K562 (cell line): ENCODE results near the gene ZMIZ1. TPM values are rescaled to one million over a fixed set of nuclear protein-coding genes. Genes with fewer than 3 reads are reported as not detected.

Source experiments
- ATAC-seq: fragments of 200-7000 bp; cut with Tn5 transposase; 3 replicates; pipeline ENCODE4 v1.9.1; 2020; ENCODE audit warnings: moderate library complexity
- BruUV-seq: library from RNA; stranded (reverse); fragments of 400-500 nt; replicated peaks from 2 replicates; lab custom pipeline; 2021; lab: Mats Ljungman, UMichigan
- CTCF ChIA-PET: fragments of 300-600 bp; formaldehyde crosslinking; extraction: SDS; loops from one replicate; lab custom pipeline; 2021; ENCODE audit warnings: low intra/inter-chr PET ratio; lab: Yijun Ruan, JAX
- POLR2A ChIA-PET: fragments of 300-600, 350-650 bp; sonication (Branson Sonifier 250); formaldehyde crosslinking; extraction: SDS; loops from one replicate; lab custom pipeline; 2021; ENCODE audit warnings: antibody characterized with exemption, inconsistent platforms; lab: Yijun Ruan, JAX
- DNase-seq, 4 experiments: peaks; one replicate each; pipeline versions ENCODE4 v3.0.0 to v3.0.0-alpha.2; 2011 to 2018; ENCODE audit warnings: low spot score in 3 of 4, mixed read lengths in 3 of 4; ENCODE audit errors: extremely low read depth in 1 of 4
- FAIRE-seq: peaks from 2 replicates; lab custom pipeline; 2011; peaks lifted over from hg19 to GRCh38; lab: Jason Lieb, UNC
- H2AFZ ChIP-seq: 2 replicates; pipeline ENCODE4 v1.6.0; 2011; ENCODE audit warnings: low read depth, low read length, control low read depth, inconsistent platforms
- H3K27ac ChIP-seq: fragments of 200-600 bp; 3 replicates; pipeline ENCODE4 v1.8.0; 2011; ENCODE audit warnings: low read depth, mild to moderate bottlenecking, control low read depth, inconsistent platforms, low read length, moderate library complexity, mixed read lengths; ENCODE audit errors: extremely low read depth
- H3K27me3 ChIP-seq, 2 experiments: fragments of 300-600 bp in 1 of 2; 2 replicates in 1 of 2; 3 replicates in 1 of 2; pipeline versions ENCODE4 v1.6.0 to v1.8.0; 2011; ENCODE audit warnings: inconsistent platforms in 2 of 2, low read length in 2 of 2, mild to moderate bottlenecking in 1 of 2, mixed read lengths in 1 of 2, moderate library complexity in 1 of 2; ENCODE audit not compliant: control insufficient read depth in 2 of 2, insufficient read depth in 2 of 2
- H3K36me3 ChIP-seq: fragments of 300-600 bp; 3 replicates; pipeline ENCODE4 v1.8.0; 2011; ENCODE audit warnings: mild to moderate bottlenecking, low read length, inconsistent platforms; ENCODE audit not compliant: control insufficient read depth, insufficient read depth
- H3K4me1 ChIP-seq, 2 experiments: fragments of 200-600 bp in 1 of 2; replicated peaks in 1 of 2; 2 replicates in 1 of 2; 3 replicates in 1 of 2; pipeline versions ENCODE4 v1.5.1 to v1.8.0; 2011; ENCODE audit warnings: inconsistent platforms in 2 of 2, low read length in 2 of 2, mild to moderate bottlenecking in 1 of 2, mixed read lengths in 1 of 2, moderate library complexity in 1 of 2; ENCODE audit not compliant: control insufficient read depth in 2 of 2, insufficient read depth in 2 of 2
- H3K4me2 ChIP-seq: 2 replicates; pipeline ENCODE4 v1.6.1; 2011; ENCODE audit warnings: low read length, control low read depth, inconsistent platforms, mixed read lengths; ENCODE audit not compliant: insufficient read depth
- H3K4me3 ChIP-seq: fragments of 200-600 bp; sonication (generic), shearing (Covaris generic); 2 replicates; pipeline ENCODE4 v1.5.1; 2016; ENCODE audit warnings: control low read depth, inconsistent platforms
- H3K79me2 ChIP-seq: fragments of 200-600 bp; 3 replicates; pipeline ENCODE4 v1.8.0; 2011; ENCODE audit warnings: low read length, inconsistent platforms; ENCODE audit not compliant: control insufficient read depth, insufficient read depth
- H3K9ac ChIP-seq, 2 experiments: 2 replicates each; pipeline versions ENCODE4 v1.6.0 to v1.6.1; 2011; ENCODE audit warnings: low read depth in 2 of 2, low read length in 2 of 2, control low read depth in 1 of 2, inconsistent platforms in 1 of 2, mild to moderate bottlenecking in 1 of 2, mixed read lengths in 1 of 2; ENCODE audit not compliant: insufficient read depth in 1 of 2
- H3K9me1 ChIP-seq: one replicate; pipeline ENCODE4 v1.6.0; 2011; ENCODE audit warnings: inconsistent platforms, mild to moderate bottlenecking, low read length, moderate library complexity; ENCODE audit not compliant: control insufficient read depth, insufficient read depth
- H3K9me3 ChIP-seq: replicated peaks from 2 replicates; pipeline ENCODE4 v1.5.1; 2011; ENCODE audit warnings: low read depth, low read length, inconsistent platforms; ENCODE audit not compliant: control insufficient read depth, insufficient read depth
- H4K20me1 ChIP-seq: replicated peaks from 2 replicates; pipeline ENCODE4 v1.6.1; 2011; ENCODE audit warnings: low read length, inconsistent platforms, mixed read lengths; ENCODE audit not compliant: control insufficient read depth, insufficient read depth
- ATF7 ChIP-seq: fragments of 450-650 bp; IDR thresholded peaks from 2 replicates; pipeline ENCODE4 v1.7.1; 2014; ENCODE audit warnings: mild to moderate bottlenecking, moderate library complexity
- FOS ChIP-seq: IDR thresholded peaks from 3 replicates; pipeline ENCODE4 v1.6.1; 2011; ENCODE audit not compliant: insufficient read length; ENCODE audit errors: extremely low read depth
- MYBL2 ChIP-seq, 2 experiments: fragments of 450-650 bp in 1 of 2; sonication (generic) in 1 of 2; formaldehyde crosslinking in 1 of 2; IDR thresholded peaks; 2 replicates each; pipeline versions ENCODE4 v1.6.1 to v1.8.1; 2017 to 2022; ENCODE audit warnings: borderline replicate concordance in 1 of 2, inconsistent platforms in 1 of 2, low read depth in 1 of 2, mild to moderate bottlenecking in 1 of 2, missing genetic modification reagents in 1 of 2, moderate library complexity in 1 of 2
- SNRNP70 ChIP-seq: fragments of 200-400 bp; formaldehyde crosslinking; optimal IDR thresholded peaks from 2 replicates; pipeline ENCODE3; 2017; ENCODE audit warnings: low read depth, low read length
- ZKSCAN3 ChIP-seq: fragments of 250-450 bp; sonication (Bioruptor Pico); IDR thresholded peaks from 2 replicates; pipeline ENCODE4 v1.4.0; 2020
- WGBS: fragments of 100-300 bp; shearing (Covaris generic); methylation state at CpG from one replicate; pipeline ENCODE4 v1.1.6; 2016; ENCODE audit warnings: low coverage, mixed read lengths; ENCODE audit not compliant: insufficient coverage; ENCODE audit errors: missing lambda C conversion rate; 5-methylcytosine and 5-hydroxymethylcytosine counted together
- in situ Hi-C: fragments of 300-500 bp; cut with MboI; formaldehyde crosslinking; loops from 4 replicates; pipeline ENCODE4 v1.15.0; 2018; ENCODE audit warnings: inconsistent platforms, mixed read lengths
- intact Hi-C: fragments of 100-400 bp; cut with micrococcal nuclease; formaldehyde crosslinking; loops from 2 replicates; pipeline ENCODE4 v1.14.2; 2022
- polyA plus RNA-seq, 8 experiments: library from polyadenylated mRNA; depleted of rRNA in 4 of 8; stranded (reverse) in 5 of 8; unstranded in 3 of 8; fragments of >200 nt; fragmentation: Nextera tagmentation in 2 of 8; fragmentation: Illumina TruSeq in 1 of 8; extraction: Ambion mirVana in 2 of 8; extraction: Trizol in 1 of 8; gene quantifications; 2 replicates each; pipeline versions ENCODE4 v1.2.1 to v1.2.3, GENCODE V29; 2011 to 2014; ENCODE audit warnings: inconsistent platforms in 1 of 8, missing spikeins in 1 of 8
- total RNA-seq, 7 experiments: library from RNA; depleted of rRNA in 6 of 7; stranded (reverse); fragments of >200 nt in 6 of 7; fragmentation: Illumina TruSeq in 2 of 7; extraction: Trizol in 2 of 7; gene quantifications; 2 replicates each; pipeline versions ENCODE4 v1.2.1 to v1.2.3, GENCODE V29; 2011 to 2021; ENCODE audit warnings: low replicate concordance in 1 of 7
- TF ChIP-seq, protein P1 (sequence below): sonication (generic); formaldehyde crosslinking; IDR thresholded peaks from 2 replicates; pipeline ENCODE4 v1.5.0; 2020; ENCODE audit warnings: missing genetic modification reagents
- TF ChIP-seq, protein P2 (sequence below): sonication (generic); formaldehyde crosslinking; IDR thresholded peaks from 2 replicates; pipeline ENCODE4 v1.9.0; 2022; ENCODE audit warnings: mild to moderate bottlenecking, missing genetic modification reagents
- TF ChIP-seq, protein P3 (sequence below), 2 experiments: fragments of 450-650 bp; formaldehyde crosslinking in 1 of 2; IDR thresholded peaks; 2 replicates each; pipeline versions ENCODE4 v1.4.0 to v1.6.1; 2014 to 2020; ENCODE audit warnings: mild to moderate bottlenecking in 2 of 2, borderline replicate concordance in 1 of 2, low read depth in 1 of 2

Gene ZMIZ1
- total and polyA plus RNA-seq, 9 of the 15 experiments (the other 6 are each of a cell fraction or from before 2014, with no cell fraction given), result 1.0 to 37.3 (median 4.3) TPM

DNA sequence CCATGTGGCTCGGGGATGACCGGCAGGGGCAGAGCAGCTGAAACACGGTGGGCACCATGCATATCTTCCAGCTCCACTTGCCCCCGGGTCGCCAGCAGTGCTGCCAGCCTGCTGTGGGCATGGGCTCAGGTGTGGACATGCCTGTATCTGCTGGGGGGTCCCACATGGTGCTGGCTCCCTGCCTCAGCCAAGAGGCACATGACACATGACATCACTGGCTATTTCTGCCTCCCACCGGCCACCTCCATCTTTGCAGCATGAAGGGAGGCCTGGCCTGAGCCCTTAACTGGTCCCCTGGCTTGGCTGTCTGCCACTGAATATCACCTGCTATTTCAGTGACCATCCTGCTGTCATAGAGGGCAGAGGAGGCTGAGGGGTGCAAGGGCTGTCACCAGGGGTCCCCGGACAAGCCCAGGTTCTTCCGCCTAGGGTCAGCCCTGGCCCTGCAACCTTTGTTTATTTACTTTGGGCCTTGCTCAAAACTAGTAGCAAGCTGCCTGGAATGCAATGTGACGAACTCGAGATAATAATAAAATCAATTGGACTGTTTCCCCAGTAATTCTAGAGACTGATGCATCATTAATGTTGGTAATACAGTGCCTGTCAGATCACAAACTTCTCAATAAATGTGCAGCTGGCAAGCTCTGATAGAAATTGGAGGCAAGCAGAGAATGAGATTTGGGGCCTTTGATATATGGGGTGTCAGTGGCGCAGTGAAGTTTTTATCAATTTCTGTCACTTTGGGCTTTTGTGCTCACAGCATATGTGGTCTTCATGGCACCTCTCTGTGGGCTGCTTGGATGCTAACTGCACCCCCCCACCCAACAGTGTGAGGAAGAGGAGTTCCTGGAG lies 28.5 kb downstream of the ZMIZ1 start:
- Histone ChIP-seq H4K20me1 (peaks cover 35% of the 10 kb centered on the region; the same call in 1 of the 2 replicates), H3K9me1 (no peaks in the 10 kb centered on the region), H3K27me3 (no peaks in the 10 kb centered on the region), H3K27ac (no peak overlapping the region), H3K4me1 (peaks cover 53 to 67% of the 10 kb centered on the region in 2 experiments), H2AFZ (no peak overlapping the region), H3K4me3 (no peak overlapping the region), H3K9me3 (no peaks in the 10 kb centered on the region), H3K4me2 (no peak overlapping the region), H3K36me3 (0 out of 3 replicates have a peak, but pooled peaks cover 3% of the 10 kb centered on the region), H3K9ac (peak overlapping the region in 1 of 2 experiments; percentile 82; a peak in 2 of 4 replicates), H3K79me2 (peaks cover 64% of the 10 kb centered on the region)
- intact Hi-C loops, result no loop called here
- ChIA-PET CTCF (no interaction called here), POLR2A (interaction anchor here (0.5 to 1.8 kb wide), 3 partner anchors 9 to 146 kb away, joined by 3 to 9 read pairs (median 3); no protein-coding TSS in a partner anchor)
- 78% methylated on average over 11 of the region's 11 CpGs for WGBS
- FAIRE-seq (no peak), ATAC-seq (no peak), DNase-seq (peak in 1 of 4 experiments; percentile 38)
- BruUV-seq, result no TSS peak
- in situ Hi-C loops, result loop anchor here (25.0 kb wide), 1 partner anchor 90 kb away; no protein-coding TSS in a partner anchor
- TF ChIP-seq ATF7 (peak; percentile 52; the same call in 1 of the 2 replicates), ZKSCAN3 (CRISPR knock-in tag) (no peak), FOS (no peak), SNRNP70 (no peak), MYBL2 (IDR thresholded peaks at IDR 0.05; ENCODE audit: low read depth) (no peak), MYBL2 (CRISPR knock-in tag; IDR thresholded peaks at IDR 0.05; ENCODE audit: borderline replicate concordance) (0 out of 2 replicates have a peak, but pooled peaks have one; percentile 36)
- TF ChIP-seq, protein P1, sequence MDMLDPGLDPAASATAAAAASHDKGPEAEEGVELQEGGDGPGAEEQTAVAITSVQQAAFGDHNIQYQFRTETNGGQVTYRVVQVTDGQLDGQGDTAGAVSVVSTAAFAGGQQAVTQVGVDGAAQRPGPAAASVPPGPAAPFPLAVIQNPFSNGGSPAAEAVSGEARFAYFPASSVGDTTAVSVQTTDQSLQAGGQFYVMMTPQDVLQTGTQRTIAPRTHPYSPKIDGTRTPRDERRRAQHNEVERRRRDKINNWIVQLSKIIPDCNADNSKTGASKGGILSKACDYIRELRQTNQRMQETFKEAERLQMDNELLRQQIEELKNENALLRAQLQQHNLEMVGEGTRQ (CRISPR knock-in tag), result peak; percentile 20; the same call in 1 of the 2 replicates
- TF ChIP-seq, protein P2, sequence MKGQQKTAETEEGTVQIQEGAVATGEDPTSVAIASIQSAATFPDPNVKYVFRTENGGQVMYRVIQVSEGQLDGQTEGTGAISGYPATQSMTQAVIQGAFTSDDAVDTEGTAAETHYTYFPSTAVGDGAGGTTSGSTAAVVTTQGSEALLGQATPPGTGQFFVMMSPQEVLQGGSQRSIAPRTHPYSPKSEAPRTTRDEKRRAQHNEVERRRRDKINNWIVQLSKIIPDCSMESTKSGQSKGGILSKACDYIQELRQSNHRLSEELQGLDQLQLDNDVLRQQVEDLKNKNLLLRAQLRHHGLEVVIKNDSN (CRISPR knock-in tag), result peak; percentile 59; the same call in 1 of the 2 replicates
- TF ChIP-seq, protein P3, sequence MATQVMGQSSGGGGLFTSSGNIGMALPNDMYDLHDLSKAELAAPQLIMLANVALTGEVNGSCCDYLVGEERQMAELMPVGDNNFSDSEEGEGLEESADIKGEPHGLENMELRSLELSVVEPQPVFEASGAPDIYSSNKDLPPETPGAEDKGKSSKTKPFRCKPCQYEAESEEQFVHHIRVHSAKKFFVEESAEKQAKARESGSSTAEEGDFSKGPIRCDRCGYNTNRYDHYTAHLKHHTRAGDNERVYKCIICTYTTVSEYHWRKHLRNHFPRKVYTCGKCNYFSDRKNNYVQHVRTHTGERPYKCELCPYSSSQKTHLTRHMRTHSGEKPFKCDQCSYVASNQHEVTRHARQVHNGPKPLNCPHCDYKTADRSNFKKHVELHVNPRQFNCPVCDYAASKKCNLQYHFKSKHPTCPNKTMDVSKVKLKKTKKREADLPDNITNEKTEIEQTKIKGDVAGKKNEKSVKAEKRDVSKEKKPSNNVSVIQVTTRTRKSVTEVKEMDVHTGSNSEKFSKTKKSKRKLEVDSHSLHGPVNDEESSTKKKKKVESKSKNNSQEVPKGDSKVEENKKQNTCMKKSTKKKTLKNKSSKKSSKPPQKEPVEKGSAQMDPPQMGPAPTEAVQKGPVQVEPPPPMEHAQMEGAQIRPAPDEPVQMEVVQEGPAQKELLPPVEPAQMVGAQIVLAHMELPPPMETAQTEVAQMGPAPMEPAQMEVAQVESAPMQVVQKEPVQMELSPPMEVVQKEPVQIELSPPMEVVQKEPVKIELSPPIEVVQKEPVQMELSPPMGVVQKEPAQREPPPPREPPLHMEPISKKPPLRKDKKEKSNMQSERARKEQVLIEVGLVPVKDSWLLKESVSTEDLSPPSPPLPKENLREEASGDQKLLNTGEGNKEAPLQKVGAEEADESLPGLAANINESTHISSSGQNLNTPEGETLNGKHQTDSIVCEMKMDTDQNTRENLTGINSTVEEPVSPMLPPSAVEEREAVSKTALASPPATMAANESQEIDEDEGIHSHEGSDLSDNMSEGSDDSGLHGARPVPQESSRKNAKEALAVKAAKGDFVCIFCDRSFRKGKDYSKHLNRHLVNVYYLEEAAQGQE (IDR thresholded peaks at IDR 0.05; ENCODE audit: borderline replicate concordance), result no peak
- TF ChIP-seq, protein P3 (CRISPR knock-in tag; IDR thresholded peaks at IDR 0.05; ENCODE audit: low read depth), result no peak
